Measurements from ENCODE around the gene ANKRD12.

The ANKRD12 gene

DNA sequence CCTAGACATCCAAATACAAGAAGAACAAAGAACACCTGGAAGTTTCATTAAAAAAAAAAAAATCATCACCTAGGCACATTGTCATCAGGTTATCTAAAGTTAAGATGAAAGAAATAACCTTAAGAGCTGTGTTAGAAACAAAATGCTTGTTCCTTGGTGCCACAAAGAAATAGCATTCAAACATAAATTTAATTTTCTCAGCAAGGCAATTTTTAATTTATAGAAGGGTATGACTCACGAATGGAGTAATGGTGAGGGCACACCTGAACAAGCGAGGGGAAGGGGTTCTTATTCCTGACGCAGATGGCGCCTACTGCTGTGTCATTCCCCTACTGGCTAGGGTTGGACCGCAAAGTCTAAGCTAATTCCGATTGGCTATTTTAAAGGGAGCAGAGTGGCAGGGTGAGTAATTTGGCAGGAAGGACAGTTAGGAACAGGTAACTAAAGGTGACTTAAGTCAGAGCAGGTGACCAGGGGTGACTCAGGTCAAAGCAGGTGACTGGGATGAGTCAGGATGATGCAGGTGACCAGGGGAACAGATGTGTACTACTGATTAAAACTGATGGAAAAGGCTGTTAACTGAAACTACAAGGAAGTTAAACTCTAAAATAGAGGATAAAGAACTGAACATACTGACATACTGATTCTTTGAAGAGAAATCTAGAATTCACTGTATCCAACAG, 167.9 kb downstream of the ANKRD12 start:
- DNase-seq, result no peak

DNA sequence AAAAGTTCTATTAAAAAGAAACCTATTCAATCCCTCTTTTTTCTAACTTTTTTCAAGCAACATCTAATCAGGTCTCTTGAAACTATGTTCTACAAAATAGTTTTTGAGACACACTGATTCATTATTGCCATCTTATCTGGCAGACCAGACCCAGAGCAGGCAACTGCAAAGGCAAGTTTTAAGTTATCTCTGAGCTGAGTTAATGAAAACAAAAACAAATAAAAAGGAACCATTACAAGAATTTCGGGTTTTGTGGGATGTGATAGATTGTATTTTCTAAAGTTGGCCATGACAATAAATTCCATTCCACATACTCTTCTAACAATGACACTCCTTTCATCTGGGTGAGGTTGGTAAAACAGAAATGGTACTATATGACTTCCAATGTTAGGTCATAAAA, 182.8 kb downstream of the ANKRD12 start:
- no peak for DNase-seq

DNA sequence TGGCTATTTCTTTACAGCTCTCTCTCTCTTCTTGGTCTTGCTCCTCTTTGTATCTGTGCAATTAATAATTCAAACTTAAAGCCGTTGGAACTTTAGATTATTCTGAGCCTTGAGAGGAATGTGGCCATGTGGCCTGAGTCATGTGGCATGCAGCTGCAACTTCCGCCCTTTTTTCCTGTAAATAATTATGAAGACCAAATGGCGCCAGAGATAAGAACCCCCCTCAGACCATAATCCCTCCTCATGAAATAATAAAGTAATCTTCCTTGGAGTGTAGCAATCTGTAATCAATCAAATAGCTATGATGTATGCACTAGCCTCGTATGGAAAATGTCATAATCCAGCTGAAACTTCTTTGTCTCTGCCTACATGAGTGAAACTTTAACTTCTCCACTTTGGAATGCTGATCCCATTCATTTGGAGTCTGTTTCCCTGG, 184.5 kb downstream of the ANKRD12 start:
- DNase-seq, result no peak

DNA sequence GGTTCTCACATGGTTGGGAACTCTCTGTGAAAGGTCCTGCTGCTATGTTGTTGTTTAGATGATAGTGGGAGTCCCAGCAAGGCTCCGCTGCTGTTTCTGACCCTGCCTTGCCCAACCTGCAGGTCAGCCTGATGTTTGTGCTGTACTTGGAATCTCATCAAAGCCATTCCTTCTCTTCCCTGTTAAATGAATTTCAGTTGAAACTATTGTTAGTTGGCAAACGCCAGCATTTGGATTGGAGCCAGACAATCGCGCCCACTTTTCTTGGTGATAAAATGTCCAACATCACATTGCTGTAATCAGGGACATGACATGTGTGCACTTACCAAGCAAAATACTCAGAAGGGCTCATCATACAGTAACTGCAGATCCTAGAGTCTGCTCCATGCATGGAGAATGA, 185.2 kb downstream of the ANKRD12 start:
- no peak for DNase-seq

DNA sequence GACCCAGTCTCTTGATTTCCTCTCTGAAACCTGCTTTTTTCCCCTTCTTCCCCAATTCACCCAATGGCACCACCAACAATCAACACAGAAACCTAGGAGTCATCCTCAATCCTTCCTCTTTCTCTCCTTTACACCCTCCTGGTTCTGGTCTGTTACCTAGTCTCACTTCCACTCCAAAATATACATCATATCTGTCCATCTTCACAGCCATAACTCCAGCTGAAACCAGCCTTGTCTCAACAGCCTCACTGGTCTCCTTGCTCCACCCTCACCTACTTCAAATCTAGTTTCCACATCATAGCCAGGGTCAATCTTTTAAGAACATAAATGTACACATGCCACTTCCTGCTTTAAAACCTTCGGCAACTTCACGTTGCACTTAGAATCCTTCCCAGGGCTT, 186.2 kb downstream of the ANKRD12 start:
- no peak for DNase-seq

DNA sequence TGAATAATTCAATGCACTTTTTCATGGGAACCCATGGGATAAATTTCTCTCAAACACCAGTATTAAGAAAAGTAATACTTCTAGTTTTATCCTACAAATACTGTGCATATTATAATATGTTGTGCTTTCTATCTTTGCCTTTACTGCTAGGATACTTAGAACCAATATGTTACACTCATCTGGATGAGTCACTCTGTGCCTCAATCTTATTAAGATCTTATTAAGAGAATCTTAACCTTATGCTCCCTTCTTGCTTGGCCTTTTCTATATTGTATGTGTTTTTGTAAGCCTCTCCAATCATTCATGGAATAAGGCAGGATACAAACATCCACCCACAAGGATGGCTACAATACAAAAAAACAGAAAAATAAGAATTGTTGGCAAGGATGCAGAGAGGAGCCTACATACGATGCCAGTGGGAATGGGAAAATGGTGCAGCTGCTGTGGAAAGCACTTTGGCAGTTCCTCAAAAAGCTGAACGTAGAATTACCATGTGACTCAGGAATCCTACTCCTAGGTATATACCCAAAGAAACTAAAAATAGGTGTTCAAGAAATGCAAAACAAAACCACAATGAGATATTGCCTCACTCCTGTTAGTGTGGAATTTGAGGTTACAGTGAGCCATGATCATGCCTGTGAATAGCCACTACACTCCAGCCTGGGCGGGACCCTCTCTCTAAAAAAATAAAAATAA, 187.3 kb downstream of the ANKRD12 start:
- no peak for DNase-seq

DNA sequence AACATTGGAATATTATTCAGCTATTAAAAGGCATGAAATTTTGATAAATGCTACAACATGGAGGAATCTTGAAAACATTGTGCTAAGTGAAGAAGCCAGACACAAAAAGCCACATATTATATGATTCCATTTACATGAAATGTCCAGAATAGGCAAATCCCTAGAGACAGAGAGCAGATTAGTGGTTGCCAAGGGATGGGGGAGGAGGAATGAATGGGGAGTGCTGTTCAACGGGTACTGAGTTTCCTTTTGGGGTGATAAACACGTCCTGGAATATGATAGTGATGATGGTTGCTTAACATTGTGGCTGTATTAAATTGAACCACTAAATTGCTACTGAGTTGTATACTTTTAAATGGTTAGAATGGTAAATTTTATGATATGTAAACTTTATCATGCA, 189.1 kb downstream of the ANKRD12 start:
- DNase-seq, result no peak

DNA sequence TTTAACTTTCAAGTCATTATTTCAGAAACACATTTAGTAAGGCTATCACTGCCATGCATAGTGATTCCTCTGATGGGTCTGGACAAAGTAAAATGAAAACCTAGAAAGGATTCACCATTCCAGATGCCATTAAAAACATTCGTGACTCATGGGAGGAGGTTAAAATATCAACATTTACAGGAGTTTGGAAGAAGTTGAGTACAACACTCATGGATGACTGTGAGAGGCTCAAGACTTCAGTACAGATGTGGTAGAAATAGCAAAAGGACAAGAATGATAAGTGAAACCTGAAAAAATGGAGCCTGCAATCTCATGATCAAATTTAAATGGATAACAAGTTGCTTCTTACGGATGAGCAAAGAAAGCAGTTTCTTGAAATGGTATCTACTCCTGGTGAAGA, 192.2 kb downstream of the ANKRD12 start:
- DNase-seq, result no peak

DNA sequence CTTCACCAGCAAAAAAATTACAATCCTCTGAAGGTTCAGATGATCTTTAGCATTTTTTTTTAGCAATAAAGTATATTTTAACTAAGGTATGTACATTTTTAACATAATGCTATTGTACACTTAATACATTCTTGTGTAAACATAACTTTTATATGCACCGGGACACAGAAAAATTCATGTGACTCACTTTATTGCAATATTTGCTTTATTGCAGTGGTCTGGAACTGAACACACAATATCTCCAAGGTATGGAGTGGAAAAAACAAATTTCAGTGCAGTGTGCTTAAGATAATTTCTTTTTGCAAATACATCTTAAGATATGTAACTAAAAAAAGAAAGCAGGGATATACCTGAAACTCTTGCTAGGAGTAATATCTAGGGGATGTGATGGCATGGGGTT, 192.9 kb downstream of the ANKRD12 start:
- DNase-seq, result no peak

DNA sequence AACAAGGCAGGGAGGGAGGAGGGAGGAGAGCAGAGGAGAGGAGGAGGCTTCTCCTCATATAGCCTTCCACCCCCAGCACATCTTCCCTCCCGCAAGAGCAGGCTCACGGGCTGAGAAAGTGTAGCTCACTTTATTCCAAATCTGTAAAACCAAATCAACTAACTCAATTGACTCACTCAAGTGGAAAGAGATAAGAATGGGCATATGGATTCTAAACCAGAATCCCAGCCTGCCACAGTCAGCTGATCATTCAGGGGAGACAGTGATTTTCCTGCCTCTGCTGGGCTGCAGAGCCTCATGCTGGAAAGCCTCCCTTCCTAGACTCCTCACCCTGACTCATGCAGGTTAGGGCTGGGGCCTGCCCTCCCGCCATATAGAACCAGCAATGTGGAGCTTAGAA, 193.8 kb downstream of the ANKRD12 start:
- no peak for DNase-seq

DNA sequence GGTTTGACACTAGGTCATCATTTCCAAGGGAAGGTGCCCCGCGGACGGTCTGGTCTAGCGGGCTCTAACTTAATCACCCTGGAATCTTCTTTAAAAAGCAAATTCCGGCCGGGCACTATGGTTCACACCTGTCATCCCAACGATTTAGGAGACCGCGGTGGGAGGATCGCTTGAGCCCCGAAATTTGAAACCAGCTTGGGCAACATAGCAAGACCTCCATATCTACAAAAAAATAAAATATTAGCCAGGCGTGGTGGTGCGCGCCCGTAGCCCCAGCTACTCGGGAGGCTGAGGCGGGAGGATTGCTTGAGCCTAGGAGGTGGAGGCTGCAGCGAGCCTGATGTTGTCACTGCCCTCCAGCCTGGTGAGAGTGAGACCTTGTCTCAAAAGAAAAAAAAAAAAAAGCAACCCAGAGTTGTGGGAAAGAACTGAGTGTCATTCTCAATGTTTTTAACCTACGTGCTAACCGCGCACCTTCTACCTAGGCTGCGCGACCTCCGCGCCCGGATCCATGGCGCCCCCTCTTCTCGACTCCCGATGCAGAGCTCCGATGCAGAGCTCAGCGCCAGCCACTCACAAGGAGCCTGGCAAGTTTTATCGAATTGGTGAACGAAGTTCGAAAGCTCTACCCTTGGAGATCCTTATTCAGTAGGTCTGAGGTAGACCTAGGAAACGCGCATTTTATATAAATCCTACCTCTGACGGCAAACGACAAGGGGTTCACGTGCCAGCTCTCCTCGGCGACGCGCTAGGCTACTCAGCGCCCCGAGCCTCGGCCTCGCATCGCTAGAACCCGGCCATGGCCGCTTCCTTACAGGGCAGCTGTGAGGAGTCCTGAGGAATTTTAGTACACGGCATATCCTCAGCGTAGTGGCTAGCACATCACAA, 197.1 kb downstream of the ANKRD12 start:
- no peak for DNase-seq

DNA sequence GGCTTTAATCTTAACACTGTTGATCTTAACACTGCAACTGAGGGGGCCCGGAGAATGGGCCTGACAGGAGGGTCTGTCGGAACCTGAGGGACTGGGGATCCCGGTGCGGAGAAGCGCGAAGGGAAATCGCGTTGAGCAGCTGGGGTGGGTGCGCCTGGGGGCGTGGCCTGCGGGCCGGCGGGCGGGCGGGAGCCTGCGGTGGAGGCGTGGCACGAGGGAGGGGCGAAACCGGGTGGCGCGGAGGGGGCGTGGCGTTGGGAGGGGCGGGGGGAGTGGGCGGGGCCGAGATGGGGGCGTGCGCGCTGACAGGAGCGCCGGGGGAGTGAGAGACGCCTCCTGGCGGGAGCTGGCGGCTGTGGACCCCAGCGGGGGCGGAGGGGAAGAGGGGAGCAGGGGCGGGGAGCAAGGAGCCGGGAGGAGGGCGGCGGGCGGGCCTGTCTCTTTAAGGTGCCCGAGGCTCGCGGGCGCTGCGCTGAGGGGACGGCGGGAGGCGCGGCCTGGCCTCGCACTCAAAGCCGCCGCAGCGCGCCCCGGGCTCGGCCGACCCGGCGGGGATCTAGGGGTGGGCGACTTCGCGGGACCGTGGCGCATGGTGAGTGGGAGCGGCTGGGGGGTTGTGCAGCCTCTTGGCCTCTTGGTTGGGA, 197.9 kb downstream of the ANKRD12 start, which contains the start of gene TWSG1:
Gene TWSG1, plus strand, starts transcription at position 445 of the 644 bp plus-strand sequence. CDS start 2,457 bp downstream, outside the sequence.
- DNase-seq, result peak; percentile 89

DNA sequence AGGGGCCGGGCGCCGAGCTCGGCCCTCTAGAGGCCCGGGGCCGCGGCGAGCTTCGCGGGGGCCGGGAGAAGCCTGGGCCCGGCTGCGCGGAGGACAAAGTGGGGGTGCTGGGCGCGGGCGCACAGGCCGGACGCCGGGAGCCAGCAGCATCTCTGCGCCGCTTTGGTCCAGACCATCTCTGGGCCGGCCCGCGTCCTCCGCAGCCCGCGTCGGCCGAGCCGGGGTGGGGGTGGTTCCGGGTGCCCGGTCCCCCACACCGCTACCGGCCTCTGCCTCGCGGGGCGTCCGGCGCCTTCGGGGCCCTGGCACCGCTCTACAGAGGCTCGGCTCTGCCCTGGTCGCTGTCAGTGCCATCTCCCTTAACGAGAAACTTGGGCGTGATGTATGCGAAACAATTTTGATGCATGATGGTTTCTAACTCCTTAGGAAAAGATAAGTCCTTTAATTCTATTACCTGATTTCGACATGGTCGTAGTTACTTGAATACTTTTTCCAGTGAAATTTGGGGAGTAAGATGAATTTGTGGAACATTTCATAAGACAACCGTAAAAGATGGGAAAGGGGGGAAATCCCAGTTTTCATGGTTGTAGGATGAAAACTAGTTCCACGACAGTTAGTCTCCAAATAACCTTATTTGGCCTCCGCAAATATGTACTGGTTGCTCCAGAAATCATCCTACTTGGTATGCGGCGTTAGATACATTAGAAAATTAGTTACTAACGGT, 198.6 kb downstream of the ANKRD12 start:
- peak; percentile 59 for DNase-seq

All from activated CD4-positive, CD25-positive, alpha-beta regulatory T cell treated with anti-CD3 and anti-CD28 coated beads, Interleukin-2, amount 50 U/mL, for 72 hours (primary cell).